ENCODE results near the gene MPL. TPM values are rescaled to one million over a fixed set of nuclear protein-coding genes. Genes with fewer than 3 reads are reported as not detected.
A peak's percentile ranks its signal among the peaks of the same experiment; 100 is the strongest.

The MPL gene
- polyA plus RNA-seq, 1 donor (not counting 4 experiments of a cell fraction or from before 2014, with no cell fraction given), result not detected

- Histone ChIP-seq H2AFZ (ENCODE audit: control insufficient read depth, low read length) (no peak overlapping the region), H3K27ac (ENCODE audit: control insufficient read depth, insufficient read depth, low read length) (no peak overlapping the region), H3K4me1 (ENCODE audit: control insufficient read depth, extremely low read depth, insufficient read depth, low read length) (no peaks in the 10 kb centered on the region), H4K20me1 (ENCODE audit: control insufficient read depth, extremely low read depth, insufficient read depth, low read length) (no peaks in the 10 kb centered on the region), H3K79me2 (ENCODE audit: control insufficient read depth, insufficient read depth, low read length) (no peaks in the 10 kb centered on the region), H3K27me3 (ENCODE audit: control insufficient read depth, extremely low read depth, insufficient read depth, low read length) (no peaks in the 10 kb centered on the region), H3K9me1 (ENCODE audit: control insufficient read depth, extremely low read depth, insufficient read depth, low read length) (no peaks in the 10 kb centered on the region), H3K9me3 (ENCODE audit: control insufficient read depth, low read depth, low read length) (no peaks in the 10 kb centered on the region), H3K9ac (ENCODE audit: control insufficient read depth, extremely low read depth, insufficient read depth, low read length) (no peak overlapping the region), H3K4me3 (ENCODE audit: control insufficient read depth in 2 of 3, extremely low read depth in 1 of 3, insufficient read depth in 2 of 3, low read depth in 1 of 3, low read length in 3 of 3) (no peak overlapping the region), H3K36me3 (ENCODE audit: control insufficient read depth in 2 of 2, extremely low read depth in 1 of 2, insufficient read depth in 2 of 2, low read length in 2 of 2) (peaks cover 41 to 46% of the 10 kb centered on the region in 2 experiments), H3K4me2 (ENCODE audit: control insufficient read depth, extremely low read depth, insufficient read depth, low read depth, low read length) (no peak overlapping the region)
- dilution Hi-C loops (cut with MboI; ENCODE audit: extremely low pct_ligation_motif_present, low sequenced_read_pairs), result no loop called here
- no peak for TF ChIP-seq CTCF (optimal IDR thresholded peaks at IDR 0.05 in 1 of 3, IDR thresholded peaks at IDR 0.05 in 1 of 3, conservative IDR thresholded peaks at IDR 0.05 in 1 of 3; ENCODE audit: extremely low read depth in 1 of 3, insufficient read depth in 2 of 3, low read length in 3 of 3)
- no peak for TF ChIP-seq EZH2 (IDR thresholded peaks at IDR 0.05; ENCODE audit: low read length)
- FAIRE-seq, result no peak
- no peak for DNase-seq (ENCODE audit: low read depth, low spot score)
Measured at GRCh38 chr1:43382027-43382779, 44.6 kb downstream of the MPL start.

- H3K27me3 ChIP-seq (ENCODE audit: control insufficient read depth, extremely low read depth, insufficient read depth, low read length), result no peaks in the 10 kb centered on the region
- no peak overlapping the region for H3K27ac ChIP-seq (ENCODE audit: control insufficient read depth, insufficient read depth, low read length)
- H2AFZ ChIP-seq (ENCODE audit: control insufficient read depth, low read length), result no peak overlapping the region
- dilution Hi-C loops (cut with MboI; ENCODE audit: extremely low pct_ligation_motif_present, low sequenced_read_pairs), result no loop called here
- no peaks in the 10 kb centered on the region for H3K9me1 ChIP-seq (ENCODE audit: control insufficient read depth, extremely low read depth, insufficient read depth, low read length)
- TF ChIP-seq EZH2 (IDR thresholded peaks at IDR 0.05; ENCODE audit: low read length) (no peak), CTCF (optimal IDR thresholded peaks at IDR 0.05 in 1 of 3, IDR thresholded peaks at IDR 0.05 in 1 of 3, conservative IDR thresholded peaks at IDR 0.05 in 1 of 3; ENCODE audit: extremely low read depth in 1 of 3, insufficient read depth in 2 of 3, low read length in 3 of 3) (peak in 1 of 3 experiments; percentile 48)
- H3K36me3 ChIP-seq (ENCODE audit: control insufficient read depth in 2 of 2, extremely low read depth in 1 of 2, insufficient read depth in 2 of 2, low read length in 2 of 2), result peaks cover 41 to 49% of the 10 kb centered on the region in 2 experiments
- no peaks in the 10 kb centered on the region for H3K9me3 ChIP-seq (ENCODE audit: control insufficient read depth, low read depth, low read length)
- peaks cover 10% of the 10 kb centered on the region for H3K79me2 ChIP-seq (ENCODE audit: control insufficient read depth, insufficient read depth, low read length)
- DNase-seq (ENCODE audit: low read depth, low spot score) (no peak), FAIRE-seq (no peak)
- no peaks in the 10 kb centered on the region for H4K20me1 ChIP-seq (ENCODE audit: control insufficient read depth, extremely low read depth, insufficient read depth, low read length)
- H3K4me2 ChIP-seq (ENCODE audit: control insufficient read depth, extremely low read depth, insufficient read depth, low read depth, low read length), result no peak overlapping the region
- H3K4me1 ChIP-seq (ENCODE audit: control insufficient read depth, extremely low read depth, insufficient read depth, low read length), result peaks cover 3% of the 10 kb centered on the region
- no peak overlapping the region for H3K4me3 ChIP-seq (ENCODE audit: control insufficient read depth in 2 of 3, extremely low read depth in 1 of 3, insufficient read depth in 2 of 3, low read depth in 1 of 3, low read length in 3 of 3)
- no peak overlapping the region for H3K9ac ChIP-seq (ENCODE audit: control insufficient read depth, extremely low read depth, insufficient read depth, low read length)
Measured at GRCh38 chr1:43383449-43383848, 45.8 kb downstream of the MPL start.

Data from keratinocyte (primary cell).